ENCODE data around the gene BABAM1.
"Not testable (repeated sequence)": the region's sequence is repeated elsewhere in the genome, so short reads cannot be mapped to it uniquely, and the experiment has no call there.

BABAM1 gene

DNA sequence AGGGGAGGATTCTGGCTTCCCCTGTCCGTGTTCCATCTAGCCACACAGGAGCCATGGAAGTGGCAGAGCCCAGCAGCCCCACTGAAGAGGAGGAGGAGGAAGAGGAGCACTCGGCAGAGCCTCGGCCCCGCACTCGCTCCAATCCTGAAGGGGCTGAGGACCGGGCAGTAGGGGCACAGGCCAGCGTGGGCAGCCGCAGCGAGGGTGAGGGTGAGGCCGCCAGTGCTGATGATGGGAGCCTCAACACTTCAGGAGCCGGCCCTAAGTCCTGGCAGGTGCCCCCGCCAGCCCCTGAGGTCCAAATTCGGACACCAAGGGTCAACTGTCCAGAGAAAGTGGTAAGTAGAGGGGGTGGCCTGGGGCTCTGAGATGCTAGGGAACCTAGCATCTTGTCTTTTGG is 1.5 kb downstream of the BABAM1 start:
- no peak for DNase-seq (ENCODE audit: low read depth in 2 of 2)

DNA sequence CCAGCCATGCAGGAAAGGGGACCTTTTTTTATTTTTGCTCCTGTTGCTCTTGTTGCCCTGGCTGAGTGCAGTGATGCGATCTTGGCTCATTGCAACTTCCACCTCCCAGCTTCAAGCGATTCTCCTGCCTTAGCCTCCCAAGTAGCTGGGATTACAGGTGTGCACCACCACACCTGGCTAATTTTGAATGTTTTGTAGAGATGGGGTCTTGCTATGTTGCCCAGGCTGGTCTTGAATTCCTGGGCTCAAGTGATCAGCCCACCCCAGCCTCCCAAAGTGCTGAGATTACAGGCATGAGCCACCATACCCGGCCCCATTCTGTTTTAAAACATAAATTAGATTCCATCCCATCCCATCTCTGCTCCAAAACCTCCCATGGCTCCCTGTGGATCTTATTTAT is 7.6 kb downstream of the BABAM1 start:
- not testable (repeated sequence) for DNase-seq (ENCODE audit: low read depth in 2 of 2)

DNA sequence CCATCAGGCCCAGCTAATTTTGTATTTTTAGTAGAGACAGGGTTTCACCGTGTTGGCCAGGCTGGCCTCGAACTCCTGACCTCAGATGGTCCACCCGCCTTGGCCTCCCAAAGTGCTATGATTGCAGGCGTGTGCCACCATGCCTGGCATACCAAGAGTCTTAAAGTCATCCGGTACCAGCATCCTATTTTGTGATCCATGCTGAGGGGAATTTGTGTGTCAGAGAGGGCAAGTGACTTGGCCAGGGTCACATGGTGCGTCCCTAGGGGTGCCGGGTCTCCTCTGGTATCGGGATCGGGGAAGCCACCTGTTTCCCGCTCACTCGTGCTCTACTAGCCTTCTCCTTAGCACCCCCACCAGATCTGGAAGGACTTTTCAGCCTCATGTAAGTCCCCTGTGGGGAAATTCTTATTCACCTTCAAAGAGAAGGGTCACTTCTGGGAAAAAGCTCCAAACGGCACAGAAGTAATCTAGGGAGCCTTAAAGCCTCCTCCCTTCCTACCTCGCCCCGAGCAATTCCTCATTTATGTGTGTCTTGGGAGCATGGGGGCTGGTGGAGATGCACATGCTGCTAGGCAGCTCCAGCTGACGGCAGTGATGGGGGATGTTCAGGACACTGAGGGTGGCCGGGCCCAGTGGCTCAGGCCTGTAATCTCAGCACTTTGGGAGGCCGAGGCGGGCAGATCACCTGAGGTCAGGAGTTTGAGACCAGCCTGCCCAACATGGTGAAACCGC is 8.4 kb downstream of the BABAM1 start:
- DNase-seq (ENCODE audit: low read depth in 2 of 2) = no peak

DNA sequence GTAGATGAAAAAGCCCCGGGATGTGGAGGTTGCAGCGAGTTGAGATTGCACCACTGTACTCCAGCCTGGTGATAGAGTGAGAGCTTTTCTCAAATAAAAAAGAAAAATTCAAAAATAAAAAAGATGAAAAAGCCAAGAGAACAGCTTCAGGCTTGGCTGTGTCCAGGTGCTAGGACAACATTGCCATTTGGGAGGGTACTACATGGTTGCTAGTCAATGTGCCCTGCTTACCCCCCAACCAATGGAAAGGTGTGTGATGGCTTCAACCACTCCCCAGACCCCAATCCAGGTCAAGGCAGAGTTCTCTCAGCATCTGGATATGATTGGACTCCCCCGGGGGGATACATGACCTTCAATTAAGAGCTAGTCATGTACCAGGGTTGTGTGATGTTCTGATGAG is 12.2 kb downstream of the BABAM1 start:
- no peak for DNase-seq (ENCODE audit: low read depth in 2 of 2)

DNA sequence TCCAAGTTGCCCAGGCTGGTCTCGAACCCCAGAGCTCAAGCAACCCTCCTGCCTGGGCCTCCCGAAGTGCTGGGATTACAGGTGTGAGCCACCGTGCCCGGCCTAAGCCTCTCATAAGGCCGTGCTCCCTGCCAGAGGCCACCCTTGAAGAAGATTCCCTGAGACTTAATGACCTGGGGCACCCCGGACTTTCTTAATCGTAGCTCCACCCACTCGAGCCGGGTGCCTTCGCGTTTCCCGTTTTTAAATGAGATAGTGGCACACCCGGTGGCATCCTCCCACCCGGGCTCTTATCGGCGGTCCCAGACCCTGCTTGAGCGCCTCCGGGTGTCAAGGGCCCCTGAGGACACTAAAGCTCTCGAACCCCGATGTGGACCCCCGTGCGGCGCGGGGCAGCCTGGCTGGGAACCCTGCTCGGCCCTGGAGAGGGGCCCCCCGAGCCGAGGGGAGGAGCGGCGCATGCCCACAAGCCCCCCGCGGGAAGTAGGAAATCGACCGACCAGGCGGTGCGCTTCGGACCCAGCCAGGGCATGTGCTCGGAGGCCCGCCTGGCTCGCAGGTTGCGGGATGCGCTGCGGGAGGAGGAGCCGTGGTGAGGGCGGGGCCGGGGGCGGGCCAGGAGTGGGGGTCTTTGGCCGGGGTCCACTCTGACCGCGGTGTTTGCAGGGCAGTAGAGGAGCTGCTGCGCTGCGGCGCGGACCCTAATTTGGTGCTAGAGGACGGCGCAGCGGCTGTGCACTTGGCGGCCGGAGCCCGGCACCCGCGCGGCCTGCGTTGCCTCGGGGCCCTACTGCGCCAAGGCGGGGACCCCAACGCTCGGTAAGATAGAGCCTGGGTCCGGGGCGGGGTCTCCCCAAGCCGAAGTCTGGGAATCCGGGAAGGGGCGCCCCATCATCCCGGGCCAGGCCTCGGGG is 14.4 kb downstream of the BABAM1 start, which contains the start of gene ANKLE1:
TSS of gene ANKLE1 (plus strand) at position 511 of the 914 bp plus-strand sequence. CDS start at position 531, 20 bp downstream.
- no peak for DNase-seq (ENCODE audit: low read depth in 2 of 2)

DNA sequence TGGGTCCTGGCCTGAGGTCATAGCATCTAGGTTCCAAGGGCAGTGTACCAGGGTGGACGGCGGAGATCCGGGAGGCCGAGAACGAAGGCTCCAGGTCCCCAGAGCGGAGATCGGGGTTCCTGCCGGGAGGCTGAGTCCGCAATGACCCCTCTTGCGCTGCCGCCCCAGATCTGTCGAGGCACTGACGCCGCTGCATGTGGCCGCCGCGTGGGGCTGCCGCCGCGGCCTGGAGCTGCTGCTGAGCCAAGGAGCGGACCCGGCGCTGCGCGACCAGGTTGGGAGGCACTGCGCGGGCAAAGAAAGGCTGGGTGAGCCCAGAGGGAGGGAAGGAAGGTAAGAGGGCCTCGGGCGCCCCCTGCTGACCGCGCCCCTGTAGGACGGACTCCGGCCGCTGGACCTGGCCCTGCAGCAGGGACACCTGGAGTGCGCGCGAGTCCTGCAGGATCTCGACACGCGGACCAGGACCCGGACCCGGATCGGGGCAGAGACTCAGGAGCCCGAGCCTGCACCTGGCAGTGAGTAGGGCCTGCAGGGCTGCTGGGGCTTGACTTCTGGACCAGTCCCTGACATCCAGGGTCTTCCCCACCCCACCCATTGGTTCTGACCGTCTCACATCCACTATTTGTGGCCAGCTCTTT is 15.4 kb downstream of the BABAM1 start:
- DNase-seq (ENCODE audit: low read depth in 2 of 2) = peak in 1 of 2 experiments; percentile 42

DNA sequence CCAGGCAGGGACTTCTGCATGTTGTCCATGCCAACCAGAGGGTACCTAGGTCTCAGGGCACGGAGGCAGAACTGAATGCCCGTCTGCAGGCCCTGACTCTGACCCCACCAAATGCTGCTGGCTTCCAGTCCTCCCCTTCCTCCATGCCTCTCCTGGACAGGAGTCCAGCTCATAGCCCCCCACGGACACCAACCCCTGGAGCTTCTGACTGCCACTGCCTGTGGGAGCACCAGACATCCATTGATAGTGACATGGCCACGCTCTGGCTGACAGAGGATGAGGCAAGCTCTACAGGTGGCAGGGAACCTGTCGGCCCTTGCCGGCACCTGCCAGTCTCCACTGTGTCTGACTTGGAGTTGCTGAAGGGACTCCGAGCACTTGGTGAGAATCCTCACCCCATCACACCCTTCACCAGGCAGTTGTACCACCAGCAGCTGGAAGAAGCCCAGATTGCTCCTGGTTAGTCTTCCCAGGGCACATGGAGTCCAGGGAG is 16.3 kb downstream of the BABAM1 start:
- DNase-seq (ENCODE audit: low read depth in 2 of 2) = no peak

DNA sequence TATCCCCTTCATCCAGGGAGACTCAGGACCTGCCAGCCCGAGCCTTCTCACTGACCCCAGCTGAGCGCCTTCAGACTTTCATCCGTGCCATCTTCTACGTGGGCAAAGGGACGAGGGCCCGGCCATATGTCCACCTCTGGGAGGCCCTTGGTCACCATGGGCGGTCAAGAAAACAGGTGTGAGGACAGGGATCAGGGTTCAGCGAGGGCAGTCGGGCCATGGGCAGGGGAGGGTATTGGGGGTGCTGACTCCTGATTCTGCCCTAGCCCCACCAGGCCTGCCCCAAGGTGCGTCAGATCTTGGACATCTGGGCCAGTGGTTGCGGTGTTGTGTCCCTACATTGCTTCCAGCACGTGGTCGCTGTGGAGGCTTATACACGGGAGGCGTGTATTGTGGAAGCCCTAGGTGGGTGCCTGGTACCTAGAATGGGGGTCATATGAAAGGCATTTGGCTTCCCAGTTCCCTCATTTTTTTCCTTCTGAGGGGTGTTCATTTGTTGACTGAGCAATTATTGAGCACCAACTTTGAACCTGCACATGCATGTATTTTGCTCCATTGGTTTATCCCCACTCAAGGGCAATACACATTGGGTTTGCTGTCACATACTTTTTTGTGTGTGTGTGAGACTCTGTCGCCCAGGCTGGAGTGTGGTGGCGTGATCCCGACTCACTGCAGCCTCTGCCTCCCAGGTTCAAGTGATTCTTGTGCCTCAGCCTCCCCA is 18.3 kb downstream of the BABAM1 start:
- DNase-seq (ENCODE audit: low read depth in 2 of 2) = no peak

DNA sequence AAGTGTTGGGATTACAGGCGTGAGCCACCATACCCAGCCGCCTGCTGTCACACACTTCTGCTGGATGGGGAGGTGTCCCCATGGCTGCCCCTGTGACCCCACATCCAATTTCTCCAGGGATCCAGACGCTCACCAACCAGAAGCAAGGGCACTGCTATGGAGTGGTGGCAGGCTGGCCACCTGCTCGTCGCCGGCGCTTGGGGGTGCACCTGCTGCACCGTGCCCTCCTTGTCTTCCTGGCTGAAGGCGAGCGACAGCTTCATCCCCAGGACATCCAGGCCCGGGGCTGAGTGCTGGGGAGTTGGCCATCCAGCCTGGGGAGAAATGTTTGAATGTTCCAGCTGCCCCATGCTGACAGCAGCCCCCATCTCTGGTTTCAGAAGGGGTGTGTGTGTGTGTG is 19.0 kb downstream of the BABAM1 start:
- no peak for DNase-seq (ENCODE audit: low read depth in 2 of 2)

DNA sequence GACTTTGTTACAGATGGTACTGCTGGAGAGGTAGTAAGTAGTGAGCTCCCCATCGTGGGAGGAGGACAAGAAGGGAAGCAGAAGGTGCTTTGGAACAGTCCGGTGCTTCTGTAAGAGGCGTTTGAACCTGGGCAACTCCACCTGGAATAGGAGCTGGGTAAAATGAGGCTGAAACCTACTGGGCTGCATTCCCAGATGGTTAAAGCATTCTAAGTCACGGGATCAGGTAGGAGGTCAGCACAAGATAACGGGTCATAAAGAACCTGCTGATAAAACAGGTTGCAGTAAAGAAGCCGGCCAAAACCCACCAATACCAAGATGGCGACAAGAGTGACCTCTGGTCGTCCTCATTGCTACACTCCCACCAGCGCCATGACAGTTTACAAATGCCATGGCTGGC is 19.5 kb downstream of the BABAM1 start:
- no peak for DNase-seq (ENCODE audit: low read depth in 2 of 2)

DNA sequence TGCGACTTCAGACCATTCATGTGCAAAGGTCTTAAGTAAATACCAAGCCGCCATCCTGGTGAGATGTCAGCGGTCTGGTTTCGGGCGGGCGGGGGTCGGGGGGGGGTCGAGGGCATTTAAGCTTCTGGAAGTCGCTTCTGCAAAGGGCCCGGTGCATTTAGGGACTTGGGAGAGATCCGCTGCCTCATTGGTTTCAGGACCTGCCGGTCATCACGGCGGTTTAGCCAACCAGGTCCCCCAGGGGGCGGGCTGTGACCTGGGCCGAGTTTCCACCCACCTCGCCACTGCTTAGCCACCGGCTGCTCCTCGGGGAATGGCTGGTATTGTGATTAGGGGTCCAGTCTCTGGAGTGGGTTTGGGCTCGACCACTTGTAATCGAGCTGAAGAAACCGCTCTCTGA is 22.2 kb downstream of the BABAM1 start:
- DNase-seq (ENCODE audit: low read depth in 2 of 2) = peak; percentile 68 to 69

DNA sequence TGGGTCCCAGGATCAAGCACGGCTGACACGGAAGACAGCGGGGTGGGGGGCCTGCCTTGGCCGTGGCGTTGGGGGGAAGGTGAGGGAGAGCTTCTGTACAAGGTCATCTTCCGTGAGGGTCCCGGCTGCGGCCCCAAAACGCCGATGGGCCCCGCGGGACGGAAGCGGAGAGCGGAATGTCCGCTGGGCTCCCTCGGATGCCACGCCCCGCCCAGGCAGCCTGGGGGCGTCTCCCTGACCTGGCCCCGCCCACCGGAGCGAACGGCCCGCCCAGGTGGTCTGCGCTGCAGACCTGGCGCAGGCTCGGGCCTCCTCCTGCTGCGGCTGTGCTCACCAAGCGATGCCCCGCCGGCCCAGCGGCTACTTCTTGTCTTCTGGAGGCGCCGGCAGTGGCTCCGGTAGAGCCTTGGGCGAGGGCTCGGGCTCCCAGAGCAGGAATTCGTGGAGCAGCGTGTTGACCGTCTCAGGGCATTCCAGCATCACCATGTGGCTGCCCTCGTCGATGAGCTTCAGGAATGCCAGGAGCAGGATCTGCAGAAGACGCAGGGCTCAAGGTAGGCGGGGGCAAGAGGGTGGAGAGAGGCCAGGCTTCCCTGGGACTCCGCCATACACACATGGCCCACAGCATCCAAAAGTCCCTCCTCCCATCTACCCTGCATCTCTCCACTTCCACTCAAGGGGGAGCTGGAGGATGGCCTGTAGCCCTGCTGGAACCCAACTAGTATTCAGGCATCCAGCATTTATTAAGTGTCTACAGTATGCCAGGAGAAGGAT is 25.2 kb downstream of the BABAM1 start:
- DNase-seq (ENCODE audit: low read depth in 2 of 2) = peak; percentile 71 to 74

DNA sequence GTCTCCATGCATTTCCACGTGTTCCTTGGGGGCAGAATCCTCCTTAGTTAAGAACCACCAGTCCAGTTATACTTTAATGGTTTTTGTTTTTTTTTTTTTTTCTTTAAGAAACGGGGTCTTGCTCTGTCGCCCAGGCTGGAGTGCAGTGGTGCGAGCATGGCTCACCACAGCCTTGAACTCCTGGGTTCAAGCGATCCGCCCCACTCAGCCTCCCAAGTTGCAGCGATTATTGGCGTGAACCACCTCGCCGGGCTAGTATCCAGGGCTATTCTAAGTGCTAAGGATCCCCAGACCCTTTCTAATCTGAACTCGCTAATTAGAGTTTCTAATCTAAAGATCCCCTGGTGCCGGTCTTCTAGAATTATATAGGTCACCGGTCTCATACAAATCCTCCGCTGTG is 26.4 kb downstream of the BABAM1 start:
- DNase-seq (ENCODE audit: low read depth in 2 of 2) = no peak

DNA sequence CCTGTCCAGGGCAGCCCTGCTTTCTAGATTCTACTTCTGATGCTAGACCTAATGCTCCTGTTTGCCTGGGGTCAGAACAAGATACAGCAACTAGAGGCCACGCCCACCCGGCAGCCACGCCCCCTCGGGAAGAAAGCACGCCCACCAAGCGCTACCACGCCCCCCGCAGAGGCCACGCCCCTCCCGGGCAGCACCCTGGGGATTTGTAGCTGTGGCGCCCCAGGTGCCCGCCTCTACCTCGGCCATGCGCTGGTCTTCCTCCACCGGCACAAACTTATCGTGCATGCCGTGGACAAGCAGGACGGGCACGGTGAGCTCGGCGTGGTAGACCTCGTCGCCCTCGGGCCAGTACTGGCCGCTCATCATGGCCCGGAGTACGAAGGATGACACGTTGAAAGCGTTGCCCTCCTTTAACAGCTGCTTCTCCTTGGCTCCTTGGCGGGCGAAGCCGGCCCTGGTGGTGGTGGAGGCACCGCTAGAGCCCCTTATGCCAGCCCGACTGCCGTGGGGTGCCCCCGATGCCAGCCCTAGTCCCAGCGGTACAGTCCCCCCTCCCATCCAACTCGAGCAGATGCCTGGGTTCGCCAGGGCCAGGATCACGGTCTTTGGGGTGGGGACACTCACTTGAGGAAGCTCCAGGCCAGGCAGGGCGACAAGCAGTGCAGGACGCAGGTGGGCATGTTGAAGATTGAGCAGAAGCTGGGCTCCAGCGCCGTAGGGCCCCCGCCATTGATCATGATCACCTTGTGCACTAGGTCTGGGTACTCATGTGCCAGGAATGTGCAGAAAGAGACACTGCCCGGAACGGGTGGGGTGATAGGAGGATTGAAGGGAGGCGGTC is 27.0 kb downstream of the BABAM1 start:
- DNase-seq (ENCODE audit: low read depth in 2 of 2) = no peak

DNA sequence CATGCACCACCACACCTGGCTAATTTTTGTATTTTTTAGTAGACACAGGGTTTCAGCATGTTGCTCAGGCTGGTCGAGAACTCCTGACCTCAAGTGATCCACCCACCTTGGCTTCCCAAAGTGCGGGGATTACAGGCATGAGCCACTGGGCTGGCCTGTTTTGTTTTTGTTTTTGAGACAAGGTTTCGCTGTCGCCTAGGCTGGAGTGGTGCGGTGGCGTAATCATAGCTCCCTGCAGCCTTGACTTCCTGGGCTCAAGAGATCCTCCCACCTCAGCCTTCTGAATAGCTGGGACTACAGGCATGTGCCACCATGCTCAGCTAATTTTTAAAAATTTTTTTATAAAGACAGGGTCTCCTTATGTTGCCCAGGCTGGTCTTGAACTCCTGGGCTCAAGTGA is 28.3 kb downstream of the BABAM1 start:
- DNase-seq (ENCODE audit: low read depth in 2 of 2) = not testable (repeated sequence)

DNA sequence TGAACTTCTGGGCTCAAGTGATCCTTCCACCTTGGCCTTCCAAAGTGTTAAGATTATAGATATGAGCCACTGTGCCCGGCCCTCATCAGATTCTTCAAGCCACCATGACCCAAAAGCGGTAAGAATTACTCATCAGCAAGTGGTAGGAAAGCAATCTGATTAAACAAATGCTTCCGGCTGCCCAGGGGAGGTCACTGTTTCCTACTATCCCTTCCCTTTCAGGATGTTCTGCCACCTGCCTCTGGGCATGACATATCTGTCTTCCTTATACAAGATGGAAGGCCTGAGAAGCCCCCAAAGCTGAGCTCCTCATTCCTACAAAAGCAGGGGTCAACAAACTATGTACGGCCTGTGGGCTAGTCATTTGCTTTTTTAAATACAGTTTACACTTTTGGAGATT is 29.0 kb downstream of the BABAM1 start:
- DNase-seq (ENCODE audit: low read depth in 2 of 2) = no peak

DNA sequence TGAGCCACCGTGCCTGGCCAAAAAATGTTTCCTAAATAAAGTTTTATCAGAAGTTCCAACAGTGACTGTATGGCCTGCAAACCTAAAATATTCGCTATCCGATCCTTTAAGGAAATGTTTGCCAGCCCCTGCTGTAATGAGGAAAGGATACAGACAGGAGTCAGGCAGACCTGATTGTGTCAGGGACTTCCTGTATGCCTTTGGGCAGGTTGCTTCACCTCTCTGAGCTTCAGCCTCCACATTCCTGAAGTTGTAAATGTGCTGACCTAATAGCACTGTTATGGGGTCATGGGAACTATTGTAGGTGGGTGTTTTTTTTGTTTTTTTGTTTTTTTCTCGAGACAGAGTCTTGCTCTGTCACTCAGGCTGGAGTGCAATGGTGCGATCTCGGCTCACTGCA is 29.7 kb downstream of the BABAM1 start:
- DNase-seq (ENCODE audit: low read depth in 2 of 2) = no peak

DNA sequence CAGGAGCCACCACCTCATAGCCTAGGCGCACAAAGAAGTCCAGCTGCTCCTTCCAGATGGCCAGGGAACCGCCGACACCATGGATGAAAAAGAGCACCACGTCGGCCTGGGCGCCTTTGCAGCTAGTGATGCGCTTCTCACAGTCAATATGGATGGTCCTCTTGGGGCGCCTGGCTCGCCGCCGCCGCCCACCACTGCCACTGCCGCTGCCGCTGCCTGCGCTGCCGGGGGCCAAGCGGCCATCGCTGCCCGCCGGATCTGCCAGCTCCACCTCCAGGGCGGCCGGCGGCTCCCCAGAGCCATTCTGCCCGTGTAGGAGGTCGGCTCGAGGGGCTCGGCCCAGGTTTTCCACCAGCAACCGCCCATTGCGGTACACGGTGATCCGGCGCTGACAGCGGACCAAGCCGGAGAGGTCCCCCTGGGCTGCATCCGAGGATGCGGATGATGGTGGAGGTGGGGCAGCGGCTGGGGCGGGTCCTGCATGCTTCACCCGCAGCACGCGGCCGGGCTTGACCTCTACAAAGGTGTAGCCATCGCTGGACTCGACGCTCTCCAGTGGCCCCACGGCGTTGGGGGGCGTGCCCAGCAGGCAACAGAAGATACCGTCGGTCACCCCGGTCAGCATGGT is 33.9 kb downstream of the BABAM1 start:
- no peak for DNase-seq (ENCODE audit: low read depth in 2 of 2)

DNA sequence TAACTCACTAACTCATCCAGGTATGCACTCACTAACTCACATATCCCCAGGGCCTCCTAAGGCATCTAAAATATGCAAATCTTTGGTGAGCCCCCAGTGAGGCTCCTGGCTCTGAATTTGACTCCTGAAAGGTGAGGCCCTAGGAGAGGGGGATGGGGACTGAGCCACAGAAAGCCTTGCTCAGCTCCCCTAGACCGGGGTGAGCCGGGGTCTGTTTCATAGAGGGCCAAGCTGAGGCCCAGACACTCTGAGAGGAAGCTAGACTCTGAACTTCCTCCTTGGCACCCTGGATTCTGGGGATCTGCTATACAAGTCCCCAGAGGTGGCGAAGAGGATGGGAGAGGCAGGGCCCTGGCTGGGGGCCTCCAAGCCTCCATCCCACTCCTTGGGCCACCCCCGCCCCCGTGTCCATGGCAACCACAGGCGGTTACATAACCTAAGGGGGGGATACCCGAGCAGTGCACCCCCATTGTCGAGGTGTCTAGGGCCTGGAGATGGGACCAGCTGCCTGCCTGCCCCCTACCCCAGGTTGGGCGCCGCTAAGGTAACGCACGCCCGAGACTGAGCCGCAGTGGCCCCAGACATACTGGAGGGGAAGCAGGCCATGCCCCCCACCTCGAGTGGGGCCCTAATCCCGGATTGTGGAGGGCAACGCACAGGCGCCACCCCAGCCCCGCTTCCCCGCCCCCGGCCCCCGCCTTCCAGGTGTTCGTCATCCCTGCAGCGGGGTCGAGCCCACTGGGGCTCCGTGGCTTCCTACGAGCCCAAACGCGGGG is 35.3 kb downstream of the BABAM1 start:
- DNase-seq (ENCODE audit: low read depth in 2 of 2) = no peak
